ENCODE measurements around the gene FGF6. TPM values are rescaled to one million over a fixed set of nuclear protein-coding genes. Genes with fewer than 3 reads are reported as not detected.

Gene FGF6
- total and polyA plus RNA-seq, 9 of the 15 experiments (the other 6 are each of a cell fraction or from before 2014, with no cell fraction given), result 0.14 TPM; not detected in 8

DNA sequence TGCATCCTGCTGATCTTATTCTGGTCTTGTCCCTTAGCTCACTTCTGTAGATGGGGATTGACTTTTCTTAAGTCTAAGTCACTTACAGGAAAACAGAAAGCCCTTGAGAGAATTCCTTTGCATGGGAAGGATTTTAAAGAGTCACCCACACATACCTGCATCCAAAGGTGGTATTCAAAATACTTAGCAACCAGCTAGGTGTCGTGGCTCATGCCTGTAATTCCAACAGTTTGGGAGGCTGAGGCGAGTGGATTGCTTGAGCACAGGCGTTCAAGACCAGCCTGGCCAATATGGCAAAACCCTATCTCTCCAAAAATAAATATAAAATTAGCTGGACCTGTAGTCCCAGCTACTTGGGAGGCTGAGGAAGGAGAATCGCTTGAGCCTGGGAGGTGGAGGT, 14.2 kb downstream of the FGF6 start:
- ATAC-seq (no peak), DNase-seq (ENCODE audit: extremely low read depth in 1 of 4, low spot score in 3 of 4) (no peak), FAIRE-seq (no peak)
- in situ Hi-C loops (cut with MboI) (no loop called here), intact Hi-C loops (cut with micrococcal nuclease) (no loop called here)
- no TSS peak for BruUV-seq (replicated peaks)
- ChIA-PET CTCF (ENCODE audit: low intra/inter-chr PET ratio) (no interaction called here), POLR2A (interaction anchor here (1.1 kb wide), 2 partner anchors 15 to 30 kb away, joined by 3 to 4 read pairs; no protein-coding TSS in a partner anchor)
- Histone ChIP-seq H3K4me3 (no peak overlapping the region), H3K4me2 (ENCODE audit: insufficient read depth, low read length) (no peak overlapping the region), H3K27ac (ENCODE audit: extremely low read depth, low read depth, low read length) (no peak overlapping the region), H3K36me3 (ENCODE audit: control insufficient read depth, insufficient read depth, low read length) (no peaks in the 10 kb centered on the region), H3K9me3 (replicated peaks; ENCODE audit: control insufficient read depth, insufficient read depth, low read depth, low read length) (no peaks in the 10 kb centered on the region), H3K9me1 (ENCODE audit: control insufficient read depth, insufficient read depth, low read length) (no peaks in the 10 kb centered on the region), H2AFZ (ENCODE audit: low read depth, low read length) (no peak overlapping the region), H3K79me2 (ENCODE audit: control insufficient read depth, insufficient read depth, low read length) (no peaks in the 10 kb centered on the region), H3K9ac (ENCODE audit: insufficient read depth in 1 of 2, low read depth in 2 of 2, low read length in 2 of 2) (no peak overlapping the region), H3K4me1 (replicated peaks in 1 of 2; ENCODE audit: control insufficient read depth in 2 of 2, insufficient read depth in 2 of 2, low read length in 2 of 2) (no peaks in the 10 kb centered on the region), H3K27me3 (ENCODE audit: control insufficient read depth in 2 of 2, insufficient read depth in 2 of 2, low read length in 2 of 2) (peaks cover 8 to 42% of the 10 kb centered on the region in 2 experiments; a peak in 4 of 5 replicates), H4K20me1 (replicated peaks; ENCODE audit: control insufficient read depth, insufficient read depth, low read length) (no peaks in the 10 kb centered on the region)
- 0% methylated on average over 4 of the region's 4 CpGs for WGBS (ENCODE audit: insufficient coverage, low coverage, missing lambda C conversion rate)
- no peak for TF ChIP-seq ZNF140 (CRISPR knock-in tag; IDR thresholded peaks at IDR 0.05)
- TF ChIP-seq ZBTB40 (IDR thresholded peaks at IDR 0.05), result no peak
- no peak for TF ChIP-seq ZBTB40 (CRISPR knock-in tag; IDR thresholded peaks at IDR 0.05)
- no peak for TF ChIP-seq RNF2 (IDR thresholded peaks at IDR 0.05)
- no peak for TF ChIP-seq ELF2 (CRISPR knock-in tag; IDR thresholded peaks at IDR 0.05)
- TF ChIP-seq ZNF780A (CRISPR knock-in tag; IDR thresholded peaks at IDR 0.05), result no peak
- TF ChIP-seq PURB (CRISPR knock-in tag; IDR thresholded peaks at IDR 0.05; ENCODE audit: low read depth), result no peak
- TF ChIP-seq, protein P1, sequence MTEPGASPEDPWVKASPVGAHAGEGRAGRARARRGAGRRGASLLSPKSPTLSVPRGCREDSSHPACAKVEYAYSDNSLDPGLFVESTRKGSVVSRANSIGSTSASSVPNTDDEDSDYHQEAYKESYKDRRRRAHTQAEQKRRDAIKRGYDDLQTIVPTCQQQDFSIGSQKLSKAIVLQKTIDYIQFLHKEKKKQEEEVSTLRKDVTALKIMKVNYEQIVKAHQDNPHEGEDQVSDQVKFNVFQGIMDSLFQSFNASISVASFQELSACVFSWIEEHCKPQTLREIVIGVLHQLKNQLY (CRISPR knock-in tag; conservative IDR thresholded peaks at IDR 0.05), result no peak
- TF ChIP-seq ZNF143 (CRISPR knock-in tag; IDR thresholded peaks at IDR 0.05), result no peak
- TF ChIP-seq TEAD4 (IDR thresholded peaks at IDR 0.05; ENCODE audit: low read length), result no peak
- no peak for TF ChIP-seq TEAD4 (CRISPR knock-in tag; IDR thresholded peaks at IDR 0.05; ENCODE audit: borderline replicate concordance)
